Neural cell (in vitro differentiated cells): ENCODE data around the gene CRYBA1.

ENCODE experiments used
- EZH2 ChIP-seq: fragments of 200-600, 300-800 bp; shearing (Covaris generic), sonication (generic); IDR thresholded peaks from 2 replicates; pipeline ENCODE4 v1.6.1; 2014; ENCODE audit warnings: antibody characterized with exemption, low read length, borderline replicate concordance, mild to moderate bottlenecking; ENCODE audit not compliant: insufficient read depth, poor library complexity, severe bottlenecking
- POLR2AphosphoS5 ChIP-seq: IDR thresholded peaks from 2 replicates; pipeline ENCODE4 v1.6.1; 2012
- RAD21 ChIP-seq: fragments of 450-650 bp; conservative IDR thresholded peaks from 2 replicates; pipeline ENCODE4 v1.6.1; 2014; ENCODE audit warnings: antibody characterized with exemption, mild to moderate bottlenecking, moderate library complexity
- REST ChIP-seq: IDR thresholded peaks from 2 replicates; pipeline ENCODE4 v1.6.1; 2012; ENCODE audit warnings: borderline replicate concordance
- TF ChIP-seq, protein P1 (sequence below): fragments of 450-650 bp; IDR thresholded peaks from 2 replicates; pipeline ENCODE4 v1.5.1; 2014; ENCODE audit warnings: antibody characterized with exemption, mild to moderate bottlenecking, moderate library complexity; ENCODE audit not compliant: poor library complexity, severe bottlenecking

DNA sequence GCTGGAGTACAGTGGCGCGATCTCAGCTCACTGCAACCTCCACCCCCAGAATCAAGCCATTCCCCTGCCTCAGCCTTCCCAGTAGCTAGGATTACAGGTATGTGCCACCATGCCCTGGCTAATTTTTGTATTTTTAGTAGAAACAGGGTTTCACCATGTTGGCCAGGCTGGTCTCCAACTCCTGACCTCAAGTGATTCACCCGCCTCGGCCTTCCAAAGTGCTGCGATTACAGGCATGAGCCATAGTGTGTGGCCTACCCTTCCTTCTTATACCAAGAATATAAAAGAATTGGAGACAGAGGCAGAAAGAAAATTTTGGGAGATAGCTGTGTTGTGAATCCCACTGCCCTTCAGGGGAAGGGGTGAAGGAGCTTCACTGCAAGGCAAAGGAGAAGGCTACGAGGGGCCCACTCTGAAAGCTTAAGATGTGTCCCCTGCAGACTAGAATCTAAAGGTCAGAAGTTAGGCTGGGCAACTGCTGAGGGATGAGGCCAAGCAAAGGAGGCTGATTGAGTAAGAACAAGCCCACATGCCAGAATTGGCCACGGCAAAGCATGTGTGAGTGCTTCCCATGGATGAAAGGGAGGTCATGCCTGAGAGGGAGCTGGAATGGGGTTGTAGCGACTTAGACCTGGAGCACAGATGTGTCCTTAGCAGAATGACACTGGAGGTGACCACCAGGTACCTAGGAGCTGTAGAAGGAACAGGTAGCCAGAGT lies 8.4 kb upstream of the CRYBA1 start:
- TF ChIP-seq, protein P1, sequence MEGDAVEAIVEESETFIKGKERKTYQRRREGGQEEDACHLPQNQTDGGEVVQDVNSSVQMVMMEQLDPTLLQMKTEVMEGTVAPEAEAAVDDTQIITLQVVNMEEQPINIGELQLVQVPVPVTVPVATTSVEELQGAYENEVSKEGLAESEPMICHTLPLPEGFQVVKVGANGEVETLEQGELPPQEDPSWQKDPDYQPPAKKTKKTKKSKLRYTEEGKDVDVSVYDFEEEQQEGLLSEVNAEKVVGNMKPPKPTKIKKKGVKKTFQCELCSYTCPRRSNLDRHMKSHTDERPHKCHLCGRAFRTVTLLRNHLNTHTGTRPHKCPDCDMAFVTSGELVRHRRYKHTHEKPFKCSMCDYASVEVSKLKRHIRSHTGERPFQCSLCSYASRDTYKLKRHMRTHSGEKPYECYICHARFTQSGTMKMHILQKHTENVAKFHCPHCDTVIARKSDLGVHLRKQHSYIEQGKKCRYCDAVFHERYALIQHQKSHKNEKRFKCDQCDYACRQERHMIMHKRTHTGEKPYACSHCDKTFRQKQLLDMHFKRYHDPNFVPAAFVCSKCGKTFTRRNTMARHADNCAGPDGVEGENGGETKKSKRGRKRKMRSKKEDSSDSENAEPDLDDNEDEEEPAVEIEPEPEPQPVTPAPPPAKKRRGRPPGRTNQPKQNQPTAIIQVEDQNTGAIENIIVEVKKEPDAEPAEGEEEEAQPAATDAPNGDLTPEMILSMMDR, result no peak
- TF ChIP-seq RAD21, result no peak
- TF ChIP-seq EZH2, result no peak
- TF ChIP-seq POLR2AphosphoS5, result no peak
- no peak for TF ChIP-seq REST
